ENCODE data around the gene PDZD2.

- TF ChIP-seq CTCF (IDR thresholded peaks at IDR 0.05; ENCODE audit: low read depth, low read length) = no peak
- TF ChIP-seq EZH2phosphoT487 (IDR thresholded peaks at IDR 0.05; ENCODE audit: low read depth) = no peak
Measured at GRCh38 chr5:31887556-31887955, 248.6 kb downstream of the PDZD2 start.

Measured in OCI-LY3 (cell line).